ENCODE results near the gene AFF2.

Gene AFF2

GRCh38 chrX:148728901-148729300, 228.5 kb downstream of the AFF2 start:
- no peaks in the 10 kb centered on the region for H3K27me3 ChIP-seq (ENCODE audit: control insufficient read depth, insufficient read depth, low read length)
- no peak overlapping the region for H3K4me3 ChIP-seq (ENCODE audit: low read depth, low read length)
- no peaks in the 10 kb centered on the region for H3K36me3 ChIP-seq (ENCODE audit: control insufficient read depth, insufficient read depth, low read length)
- no peak overlapping the region for H3K27ac ChIP-seq (ENCODE audit: low read depth, low read length)
- 0 out of 2 replicates have a peak, but pooled peaks cover 3% of the 10 kb centered on the region for H3K9me3 ChIP-seq (ENCODE audit: control insufficient read depth, insufficient read depth, low read length)
- no peaks in the 10 kb centered on the region for H3K4me1 ChIP-seq (ENCODE audit: control insufficient read depth, insufficient read depth, low read length)
- no peak overlapping the region for H3K9ac ChIP-seq (ENCODE audit: low read depth, low read length)

- 0 out of 2 replicates have a peak, but pooled peaks cover 3% of the 10 kb centered on the region for H3K9me3 ChIP-seq (ENCODE audit: control insufficient read depth, insufficient read depth, low read length)
- no peak overlapping the region for H3K27ac ChIP-seq (ENCODE audit: low read depth, low read length)
- H3K9ac ChIP-seq (ENCODE audit: low read depth, low read length) = no peak overlapping the region
- H3K4me3 ChIP-seq (ENCODE audit: low read depth, low read length) = no peak overlapping the region
- H3K27me3 ChIP-seq (ENCODE audit: control insufficient read depth, insufficient read depth, low read length) = no peaks in the 10 kb centered on the region
- no peaks in the 10 kb centered on the region for H3K4me1 ChIP-seq (ENCODE audit: control insufficient read depth, insufficient read depth, low read length)
- no peaks in the 10 kb centered on the region for H3K36me3 ChIP-seq (ENCODE audit: control insufficient read depth, insufficient read depth, low read length)
These were observed 232.3 kb downstream of the AFF2 start for GRCh38 chrX:148732743-148733142.

GRCh38 chrX:148741441-148741840, 241.0 kb downstream of the AFF2 start:
- Histone ChIP-seq H3K4me1 (ENCODE audit: control insufficient read depth, insufficient read depth, low read length) (peaks cover 14% of the 10 kb centered on the region), H3K27ac (ENCODE audit: low read depth, low read length) (peak overlapping the region; percentile 28), H3K27me3 (ENCODE audit: control insufficient read depth, insufficient read depth, low read length) (no peaks in the 10 kb centered on the region), H3K9me3 (ENCODE audit: control insufficient read depth, insufficient read depth, low read length) (no peaks in the 10 kb centered on the region), H3K36me3 (ENCODE audit: control insufficient read depth, insufficient read depth, low read length) (no peaks in the 10 kb centered on the region), H3K9ac (ENCODE audit: low read depth, low read length) (no peak overlapping the region), H3K4me3 (ENCODE audit: low read depth, low read length) (no peak overlapping the region)

- Histone ChIP-seq H3K4me1 (ENCODE audit: control insufficient read depth, insufficient read depth, low read length) (no peaks in the 10 kb centered on the region), H3K9ac (ENCODE audit: low read depth, low read length) (no peak overlapping the region), H3K27me3 (ENCODE audit: control insufficient read depth, insufficient read depth, low read length) (no peaks in the 10 kb centered on the region), H3K27ac (ENCODE audit: low read depth, low read length) (no peak overlapping the region), H3K36me3 (ENCODE audit: control insufficient read depth, insufficient read depth, low read length) (no peaks in the 10 kb centered on the region), H3K4me3 (ENCODE audit: low read depth, low read length) (no peak overlapping the region), H3K9me3 (ENCODE audit: control insufficient read depth, insufficient read depth, low read length) (no peaks in the 10 kb centered on the region)
These were observed 254.7 kb downstream of the AFF2 start for GRCh38 chrX:148755111-148755510.

- H3K9me3 ChIP-seq (ENCODE audit: control insufficient read depth, insufficient read depth, low read length) = no peaks in the 10 kb centered on the region
- no peak overlapping the region for H3K9ac ChIP-seq (ENCODE audit: low read depth, low read length)
- H3K4me1 ChIP-seq (ENCODE audit: control insufficient read depth, insufficient read depth, low read length) = no peaks in the 10 kb centered on the region
- no peaks in the 10 kb centered on the region for H3K36me3 ChIP-seq (ENCODE audit: control insufficient read depth, insufficient read depth, low read length)
- no peak overlapping the region for H3K27ac ChIP-seq (ENCODE audit: low read depth, low read length)
- no peak overlapping the region for H3K4me3 ChIP-seq (ENCODE audit: low read depth, low read length)
- no peaks in the 10 kb centered on the region for H3K27me3 ChIP-seq (ENCODE audit: control insufficient read depth, insufficient read depth, low read length)
These were observed 263.5 kb downstream of the AFF2 start for GRCh38 chrX:148763896-148764295.

GRCh38 chrX:148768296-148768695, 267.9 kb downstream of the AFF2 start:
- H3K27ac ChIP-seq (ENCODE audit: low read depth, low read length) = no peak overlapping the region
- H3K27me3 ChIP-seq (ENCODE audit: control insufficient read depth, insufficient read depth, low read length) = no peaks in the 10 kb centered on the region
- no peak overlapping the region for H3K9ac ChIP-seq (ENCODE audit: low read depth, low read length)
- no peaks in the 10 kb centered on the region; the same call in 1 of the 2 replicates for H3K4me1 ChIP-seq (ENCODE audit: control insufficient read depth, insufficient read depth, low read length)
- no peak overlapping the region for H3K4me3 ChIP-seq (ENCODE audit: low read depth, low read length)
- H3K9me3 ChIP-seq (ENCODE audit: control insufficient read depth, insufficient read depth, low read length) = no peaks in the 10 kb centered on the region
- H3K36me3 ChIP-seq (ENCODE audit: control insufficient read depth, insufficient read depth, low read length) = no peaks in the 10 kb centered on the region

- no peak overlapping the region for H3K9ac ChIP-seq (ENCODE audit: low read depth, low read length)
- no peak overlapping the region for H3K27ac ChIP-seq (ENCODE audit: low read depth, low read length)
- no peak overlapping the region for H3K4me3 ChIP-seq (ENCODE audit: low read depth, low read length)
- no peaks in the 10 kb centered on the region; the same call in 1 of the 2 replicates for H3K4me1 ChIP-seq (ENCODE audit: control insufficient read depth, insufficient read depth, low read length)
- H3K9me3 ChIP-seq (ENCODE audit: control insufficient read depth, insufficient read depth, low read length) = no peaks in the 10 kb centered on the region
- H3K36me3 ChIP-seq (ENCODE audit: control insufficient read depth, insufficient read depth, low read length) = no peaks in the 10 kb centered on the region
- no peaks in the 10 kb centered on the region for H3K27me3 ChIP-seq (ENCODE audit: control insufficient read depth, insufficient read depth, low read length)
These were observed 271.0 kb downstream of the AFF2 start for GRCh38 chrX:148771440-148771839.

GRCh38 chrX:148774276-148774675, 273.9 kb downstream of the AFF2 start:
- H3K27me3 ChIP-seq (ENCODE audit: control insufficient read depth, insufficient read depth, low read length) = no peaks in the 10 kb centered on the region
- no peaks in the 10 kb centered on the region for H3K36me3 ChIP-seq (ENCODE audit: control insufficient read depth, insufficient read depth, low read length)
- no peak overlapping the region for H3K4me3 ChIP-seq (ENCODE audit: low read depth, low read length)
- no peaks in the 10 kb centered on the region for H3K9me3 ChIP-seq (ENCODE audit: control insufficient read depth, insufficient read depth, low read length)
- H3K9ac ChIP-seq (ENCODE audit: low read depth, low read length) = no peak overlapping the region
- no peak overlapping the region for H3K27ac ChIP-seq (ENCODE audit: low read depth, low read length)
- no peaks in the 10 kb centered on the region; the same call in 1 of the 2 replicates for H3K4me1 ChIP-seq (ENCODE audit: control insufficient read depth, insufficient read depth, low read length)

GRCh38 chrX:148784137-148784536, 283.7 kb downstream of the AFF2 start:
- H3K4me3 ChIP-seq (ENCODE audit: low read depth, low read length) = no peak overlapping the region
- H3K4me1 ChIP-seq (ENCODE audit: control insufficient read depth, insufficient read depth, low read length) = peaks cover 28% of the 10 kb centered on the region
- H3K36me3 ChIP-seq (ENCODE audit: control insufficient read depth, insufficient read depth, low read length) = no peaks in the 10 kb centered on the region
- H3K27me3 ChIP-seq (ENCODE audit: control insufficient read depth, insufficient read depth, low read length) = no peaks in the 10 kb centered on the region
- no peak overlapping the region for H3K27ac ChIP-seq (ENCODE audit: low read depth, low read length)
- no peak overlapping the region for H3K9ac ChIP-seq (ENCODE audit: low read depth, low read length)
- no peaks in the 10 kb centered on the region for H3K9me3 ChIP-seq (ENCODE audit: control insufficient read depth, insufficient read depth, low read length)

- no peaks in the 10 kb centered on the region for H3K27me3 ChIP-seq (ENCODE audit: control insufficient read depth, insufficient read depth, low read length)
- no peak overlapping the region for H3K27ac ChIP-seq (ENCODE audit: low read depth, low read length)
- H3K9me3 ChIP-seq (ENCODE audit: control insufficient read depth, insufficient read depth, low read length) = no peaks in the 10 kb centered on the region
- no peak overlapping the region for H3K9ac ChIP-seq (ENCODE audit: low read depth, low read length)
- H3K36me3 ChIP-seq (ENCODE audit: control insufficient read depth, insufficient read depth, low read length) = no peaks in the 10 kb centered on the region
- H3K4me3 ChIP-seq (ENCODE audit: low read depth, low read length) = no peak overlapping the region
- peaks cover 28% of the 10 kb centered on the region for H3K4me1 ChIP-seq (ENCODE audit: control insufficient read depth, insufficient read depth, low read length)
These were observed 284.4 kb downstream of the AFF2 start for GRCh38 chrX:148784856-148785255.

GRCh38 chrX:148785256-148785655, 284.8 kb downstream of the AFF2 start:
- Histone ChIP-seq H3K36me3 (ENCODE audit: control insufficient read depth, insufficient read depth, low read length) (no peaks in the 10 kb centered on the region), H3K9me3 (ENCODE audit: control insufficient read depth, insufficient read depth, low read length) (no peaks in the 10 kb centered on the region), H3K27ac (ENCODE audit: low read depth, low read length) (no peak overlapping the region), H3K27me3 (ENCODE audit: control insufficient read depth, insufficient read depth, low read length) (no peaks in the 10 kb centered on the region), H3K9ac (ENCODE audit: low read depth, low read length) (no peak overlapping the region), H3K4me3 (ENCODE audit: low read depth, low read length) (no peak overlapping the region), H3K4me1 (ENCODE audit: control insufficient read depth, insufficient read depth, low read length) (peaks cover 28% of the 10 kb centered on the region)

GRCh38 chrX:148788449-148788848, 288.0 kb downstream of the AFF2 start:
- H3K36me3 ChIP-seq (ENCODE audit: control insufficient read depth, insufficient read depth, low read length) = no peaks in the 10 kb centered on the region
- H3K9ac ChIP-seq (ENCODE audit: low read depth, low read length) = no peak overlapping the region
- H3K4me1 ChIP-seq (ENCODE audit: control insufficient read depth, insufficient read depth, low read length) = peaks cover 28% of the 10 kb centered on the region
- no peak overlapping the region for H3K27ac ChIP-seq (ENCODE audit: low read depth, low read length)
- no peaks in the 10 kb centered on the region for H3K27me3 ChIP-seq (ENCODE audit: control insufficient read depth, insufficient read depth, low read length)
- H3K9me3 ChIP-seq (ENCODE audit: control insufficient read depth, insufficient read depth, low read length) = no peaks in the 10 kb centered on the region
- no peak overlapping the region for H3K4me3 ChIP-seq (ENCODE audit: low read depth, low read length)
